Kidney (tissue), 14 donors: ENCODE results near the gene NRP1. TPM values are rescaled to one million over a fixed set of nuclear protein-coding genes. Genes with fewer than 3 reads are reported as not detected.

Experiments used
- DNase-seq, 5 donors: peaks; one replicate each; pipeline ENCODE4 v3.0.0-alpha.2; 2013 to 2020
- FAIRE-seq: peaks from 2 replicates; lab custom pipeline; 2012; peaks lifted over from hg19 to GRCh38; lab: Jason Lieb, UNC
- H3K27ac ChIP-seq, 2 donors: one replicate each; pipeline ENCODE4 v1.7.0; 2013; ENCODE audit warnings: low read depth in 2 of 2, low read length in 2 of 2, inconsistent platforms in 1 of 2
- H3K27me3 ChIP-seq: one replicate; pipeline ENCODE4 v1.7.1; 2013; ENCODE audit warnings: low read length, inconsistent platforms; ENCODE audit not compliant: control insufficient read depth, insufficient read depth
- H3K36me3 ChIP-seq, 3 donors: one replicate each; pipeline versions ENCODE4 v1.7.0 to v1.7.1; 2013; ENCODE audit warnings: low read length in 3 of 3, control low read depth in 1 of 3, inconsistent platforms in 1 of 3; ENCODE audit not compliant: insufficient read depth in 3 of 3, control insufficient read depth in 2 of 3
- H3K4me1 ChIP-seq, 3 donors: one replicate each; pipeline versions ENCODE4 v1.7.0 to v1.7.1; 2013; ENCODE audit warnings: low read length in 3 of 3, inconsistent platforms in 1 of 3, low read depth in 1 of 3; ENCODE audit not compliant: control insufficient read depth in 2 of 3, insufficient read depth in 2 of 3
- H3K4me3 ChIP-seq, 3 donors: one replicate each; pipeline versions ENCODE4 v1.7.0 to v1.8.1; 2013; ENCODE audit warnings: low read length in 3 of 3, control low read depth in 1 of 3, inconsistent platforms in 1 of 3
- H3K9ac ChIP-seq, 3 donors: one replicate each; pipeline versions ENCODE4 v1.7.0 to v1.7.1; 2013; ENCODE audit warnings: low read length in 3 of 3, control low read depth in 1 of 3, inconsistent platforms in 1 of 3
- H3K9me3 ChIP-seq, 3 donors: one replicate each; pipeline versions ENCODE4 v1.7.0 to v1.7.1; 2013; ENCODE audit warnings: low read length in 3 of 3, control low read depth in 1 of 3, inconsistent platforms in 1 of 3; ENCODE audit not compliant: control insufficient read depth in 2 of 3, insufficient read depth in 1 of 3
- CTCF ChIP-seq: IDR thresholded peaks from 3 replicates; pipeline ENCODE4 v1.5.1; 2012; ENCODE audit warnings: mild to moderate bottlenecking, moderate library complexity, borderline replicate concordance; ENCODE audit not compliant: insufficient read depth; ENCODE audit errors: extremely low read depth
- intact Hi-C: fragments of 100-400 bp; cut with DNase I; formaldehyde crosslinking; loops from one replicate; pipeline ENCODE4 v1.11.1; 2022
- polyA plus RNA-seq: library from polyadenylated mRNA; stranded (reverse); fragments of 350-450 nt; fragmentation: Illumina TruSeq; extraction: RNeasy Lipid Tissue Mini Kit (QIAGEN cat#74804); gene quantifications from one replicate; pipeline ENCODE4 v1.2.3, GENCODE V29; 2014; ENCODE audit warnings: low read depth, low replicate concordance; ENCODE audit not compliant: insufficient read depth
- total RNA-seq: library from RNA; stranded (reverse); fragmentation: NEBNext Ultra II Directional; extraction: Animal tissue kit (Norgen Biotek cat#: 25700); gene quantifications from one replicate; pipeline ENCODE4 v1.2.1, GENCODE V29; 2021
- donor health status: control.
- donor health status: control.
- donor health status: control.
- donor health status: control.
- donor health status: control.
- donor health status: DM: yes; HTN: yes; CAD: no.
- donor health status: Normal renal cell carcinoma (clear cell type).

Gene NRP1
- total and polyA plus RNA-seq, 2 donors from 2014 or later = 40.5 to 243 TPM

DNA sequence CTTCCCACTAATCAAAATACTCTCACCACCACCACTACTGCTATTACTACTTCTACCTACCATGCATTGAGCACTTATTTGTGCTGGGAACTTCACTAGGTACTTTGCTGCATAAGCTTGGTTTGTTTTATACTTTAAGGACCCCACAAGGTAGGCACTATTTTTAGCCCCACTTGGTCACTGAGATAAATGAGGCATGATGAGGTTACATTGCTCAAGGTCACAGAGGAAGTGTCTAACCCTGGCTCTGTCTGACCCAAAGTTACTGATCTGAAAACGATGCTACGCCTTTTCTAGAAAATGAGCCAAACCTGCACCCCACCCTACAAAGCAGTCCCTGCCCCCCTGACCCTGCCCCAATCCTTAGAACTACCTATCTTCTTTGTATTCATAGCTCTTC lies 35.6 kb downstream of the NRP1 start:
- Histone ChIP-seq H3K36me3 (peaks cover 0 to 3% (median 0%) of the 10 kb centered on the region in 3 donors), H3K9ac (no peak overlapping the region), H3K4me3 (no peak overlapping the region), H3K4me1 (peaks cover 0 to 15% (median 2%) of the 10 kb centered on the region in 3 donors), H3K27ac (no peak overlapping the region), H3K9me3 (no peaks in the 10 kb centered on the region), H3K27me3 (no peaks in the 10 kb centered on the region)
- intact Hi-C loops = no loop called here
- DNase-seq (no peak), FAIRE-seq (no peak)
- TF ChIP-seq CTCF = no peak

GRCh38 chr10:33298110-33298509 lies 36.4 kb downstream of the NRP1 start:
- H3K4me1 ChIP-seq = peaks cover 0 to 21% (median 8%) of the 10 kb centered on the region in 3 donors
- intact Hi-C loops = no loop called here
- no peaks in the 10 kb centered on the region for H3K27me3 ChIP-seq
- FAIRE-seq (no peak), DNase-seq (no peak)
- no peaks in the 10 kb centered on the region for H3K9me3 ChIP-seq
- no peak overlapping the region for H3K27ac ChIP-seq
- no peak for TF ChIP-seq CTCF
- no peak overlapping the region for H3K4me3 ChIP-seq
- H3K9ac ChIP-seq = no peak overlapping the region
- peaks cover 0 to 4% (median 0%) of the 10 kb centered on the region in 3 donors for H3K36me3 ChIP-seq

GRCh38 chr10:33295851-33296250 lies 38.6 kb downstream of the NRP1 start:
- Histone ChIP-seq H3K27me3 (no peaks in the 10 kb centered on the region), H3K27ac (no peak overlapping the region), H3K9ac (no peak overlapping the region), H3K9me3 (no peaks in the 10 kb centered on the region), H3K4me1 (peaks cover 0 to 25% (median 15%) of the 10 kb centered on the region in 3 donors), H3K36me3 (peaks cover 0 to 4% (median 0%) of the 10 kb centered on the region in 3 donors), H3K4me3 (no peak overlapping the region)
- no peak for FAIRE-seq
- DNase-seq = no peak
- intact Hi-C loops = no loop called here
- TF ChIP-seq CTCF = no peak
